K562 (cell line): ENCODE results near the gene ADAT3.

ENCODE experiments used
- CTCF ChIP-seq, 3 experiments: IDR thresholded peaks in 2 of 3; conservative IDR thresholded peaks in 1 of 3; 2 replicates each; pipeline ENCODE4 v1.5.1; 2011 to 2012; ENCODE audit warnings: low read length in 3 of 3, mild to moderate bottlenecking in 3 of 3, control low read depth in 2 of 3, improper control_type of control experiment in 1 of 3, inconsistent platforms in 1 of 3, low read depth in 1 of 3, mixed read lengths in 1 of 3, moderate library complexity in 1 of 3; ENCODE audit not compliant: insufficient read depth in 2 of 3
- POLR2AphosphoS5 ChIP-seq: IDR thresholded peaks from 2 replicates; pipeline ENCODE4 v1.6.1; 2011; ENCODE audit warnings: mild to moderate bottlenecking, low read depth, low read length, moderate library complexity; ENCODE audit not compliant: control insufficient read depth, insufficient read depth
- USF2 ChIP-seq: sonication (generic); formaldehyde crosslinking; IDR thresholded peaks from 2 replicates; pipeline ENCODE4 v1.5.0; 2020; ENCODE audit warnings: missing genetic modification reagents

GRCh38 chr19:1933942-1934341, 28.7 kb downstream of the ADAT3 start:
- no peak for TF ChIP-seq USF2 (CRISPR knock-in tag)
- no peak for TF ChIP-seq CTCF (IDR thresholded peaks at IDR 0.05 in 2 of 3, conservative IDR thresholded peaks at IDR 0.05 in 1 of 3; ENCODE audit: insufficient read depth in 2 of 3, low read depth in 1 of 3, low read length in 3 of 3)
- TF ChIP-seq POLR2AphosphoS5, result no peak
